NCI-H2107 treated with DMSO at 0.1 percent for 48 hours (cell line): ENCODE data around the gene DTD1.

ENCODE experiments used
- DNase-seq: peaks from one replicate; lab custom pipeline; 2025; ENCODE audit not compliant: unreplicated experiment; lab: John Stamatoyannopoulos, UW

Gene DTD1

DNA sequence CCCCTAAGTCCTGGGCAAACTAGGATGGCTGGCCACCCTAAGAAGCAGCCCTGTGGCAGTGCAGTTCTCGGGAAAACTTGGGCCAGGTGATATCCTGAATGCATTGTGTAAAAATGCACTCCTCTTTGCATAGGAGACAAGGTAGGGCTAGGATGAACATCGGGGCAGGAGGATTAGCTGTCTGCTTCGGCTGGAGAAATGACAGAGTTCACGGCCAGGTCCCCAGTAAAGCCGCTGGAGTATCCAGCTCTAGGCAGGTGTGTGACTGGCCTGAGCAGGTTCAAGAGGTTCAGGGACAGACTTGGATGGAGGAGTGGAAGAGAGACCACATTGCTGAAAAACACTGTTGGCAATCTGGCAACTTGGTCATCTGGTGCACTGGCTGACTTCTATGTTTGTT is 26.4 kb downstream of the DTD1 start:
- DNase-seq, result no peak

- no peak for DNase-seq
These were observed 27.3 kb downstream of the DTD1 start for GRCh38 chr20:18615020-18615650.

DNA sequence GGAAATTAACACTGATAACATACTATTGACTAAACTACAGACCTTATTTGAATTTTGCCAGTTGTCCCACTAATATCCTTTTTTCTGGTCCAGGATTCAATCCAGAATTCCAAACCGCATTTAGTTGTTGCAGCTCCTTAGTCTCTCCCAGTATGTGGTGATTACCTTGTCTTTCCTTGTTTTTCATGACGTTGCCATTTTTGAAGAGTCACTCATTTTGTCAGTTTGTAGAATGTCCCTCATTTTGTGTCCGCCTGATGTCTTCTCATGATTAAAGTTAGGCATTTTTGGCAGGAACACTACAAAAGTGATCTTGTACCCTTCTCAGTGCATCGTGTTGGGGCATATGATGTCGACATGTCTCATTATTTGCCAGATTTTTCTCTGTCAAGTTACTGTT is 33.1 kb downstream of the DTD1 start:
- DNase-seq, result no peak

DNA sequence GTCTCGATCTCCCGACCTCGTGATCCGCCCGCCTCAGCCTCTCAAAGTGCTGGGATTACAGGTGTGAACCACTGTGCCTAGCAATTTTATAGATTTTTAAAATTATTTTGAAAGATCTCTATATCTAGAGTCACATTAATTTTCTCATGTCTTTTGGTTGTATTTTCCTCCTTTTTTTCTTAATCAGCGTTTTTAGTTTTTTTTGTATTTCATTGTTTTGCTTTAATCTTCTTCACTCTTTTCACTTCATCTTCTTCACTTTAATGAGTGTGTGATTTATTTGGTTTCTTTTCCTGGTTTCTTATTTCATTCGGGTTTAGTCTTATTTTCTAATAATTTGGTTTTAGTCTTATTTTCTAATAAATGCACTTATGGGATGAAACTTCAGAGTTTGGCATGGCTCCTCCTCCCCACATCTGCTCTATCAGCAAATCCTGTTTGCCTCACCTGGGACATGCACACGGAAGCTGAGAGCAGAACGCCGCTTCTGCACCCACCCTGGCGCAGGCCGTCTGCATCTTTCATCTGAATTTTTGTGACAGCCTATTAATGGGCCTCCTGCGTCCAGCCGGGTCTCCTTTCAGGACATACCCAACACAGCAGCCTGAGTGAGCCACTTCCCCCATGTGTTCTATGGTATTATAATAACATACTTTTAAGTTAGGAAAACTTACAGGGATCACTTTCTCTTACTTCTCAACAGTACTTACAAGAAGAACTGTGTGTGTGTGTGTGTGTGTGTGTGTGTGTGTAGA is 35.5 kb downstream of the DTD1 start:
- no peak for DNase-seq

DNA sequence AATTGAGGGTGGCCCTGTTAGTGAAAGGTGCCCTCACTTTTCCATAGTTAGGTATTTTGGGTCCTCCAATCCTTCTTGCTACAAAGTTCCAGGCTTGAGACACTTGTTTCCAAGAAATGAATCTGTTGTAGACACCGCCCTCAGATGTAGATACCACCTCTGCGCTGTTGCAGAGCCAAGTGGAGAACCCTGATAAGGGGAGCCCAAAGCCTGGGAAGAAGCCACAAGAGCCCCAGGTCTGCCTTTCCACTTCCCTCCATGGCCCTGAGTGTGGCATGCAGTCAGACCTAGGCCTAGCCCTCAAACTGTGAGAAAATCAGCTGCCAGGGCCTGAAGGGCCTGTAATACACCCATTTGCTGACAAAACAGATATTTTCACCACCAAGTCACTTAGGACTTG is 37.1 kb downstream of the DTD1 start:
- no peak for DNase-seq

DNA sequence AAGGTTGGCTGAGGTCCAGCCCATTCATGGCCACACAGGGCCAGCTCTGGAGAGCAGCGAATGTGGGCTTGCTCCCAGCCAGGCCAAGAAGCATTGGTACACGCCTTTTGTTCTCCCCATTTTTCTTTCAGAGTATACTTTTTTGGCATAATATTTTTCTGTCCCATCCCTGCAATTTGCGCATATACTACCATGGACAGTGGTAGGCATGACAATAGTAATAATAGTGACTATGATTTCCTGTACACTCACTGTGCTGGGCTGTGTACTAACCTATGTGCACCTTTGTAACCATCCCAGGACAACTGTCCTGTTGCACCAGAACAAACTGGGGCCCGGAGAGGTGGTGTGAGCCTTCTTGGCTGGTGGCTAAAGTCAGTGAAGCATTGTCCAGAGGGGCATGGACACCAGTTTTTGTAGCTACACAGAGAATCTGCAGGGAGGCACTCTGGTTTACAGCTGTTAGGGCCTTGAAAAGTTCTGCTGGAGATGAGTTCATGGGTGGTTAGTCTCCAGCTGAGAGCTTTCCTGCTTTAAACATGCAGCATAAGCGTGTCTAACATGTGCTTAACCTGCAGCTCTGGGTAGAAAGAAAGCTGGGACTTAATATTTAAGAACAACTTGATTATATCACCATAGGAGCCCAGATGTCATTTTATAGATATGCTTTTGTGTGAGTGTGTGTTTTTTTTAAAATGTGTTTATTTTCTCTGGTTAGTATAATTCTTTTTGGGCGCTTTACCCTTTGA is 38.2 kb downstream of the DTD1 start:
- no peak for DNase-seq

DNA sequence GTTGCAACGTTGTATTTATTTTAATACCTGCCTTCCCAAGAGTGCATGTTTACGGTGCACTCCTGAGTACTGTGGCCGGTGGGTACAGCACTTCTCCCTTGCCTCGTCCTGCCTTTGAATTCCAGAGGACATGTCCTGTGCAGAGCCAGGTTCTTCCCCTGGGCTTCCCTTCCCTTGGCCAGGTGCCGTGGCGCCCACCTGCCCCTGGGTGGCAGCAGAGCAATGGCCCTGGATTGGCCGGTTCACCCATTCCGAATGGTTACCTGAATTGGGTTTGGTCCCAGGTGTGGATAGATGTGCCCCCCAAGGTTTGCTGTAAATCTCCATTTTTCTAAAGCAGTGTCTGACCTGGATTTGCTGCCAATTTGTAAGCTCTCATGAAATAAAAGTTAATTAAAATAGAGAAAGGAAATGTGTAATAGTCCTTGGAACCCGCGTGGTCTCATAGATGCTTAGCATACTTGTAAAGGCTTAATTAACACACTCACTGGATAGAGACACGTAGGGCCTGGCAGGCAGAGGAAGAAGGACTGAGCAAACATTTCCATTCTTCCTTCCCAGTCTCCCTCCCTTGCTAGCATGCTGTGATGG is 40.6 kb downstream of the DTD1 start:
- no peak for DNase-seq

- peak; percentile 55 for DNase-seq
These were observed 44.4 kb downstream of the DTD1 start for GRCh38 chr20:18632196-18632789.

DNA sequence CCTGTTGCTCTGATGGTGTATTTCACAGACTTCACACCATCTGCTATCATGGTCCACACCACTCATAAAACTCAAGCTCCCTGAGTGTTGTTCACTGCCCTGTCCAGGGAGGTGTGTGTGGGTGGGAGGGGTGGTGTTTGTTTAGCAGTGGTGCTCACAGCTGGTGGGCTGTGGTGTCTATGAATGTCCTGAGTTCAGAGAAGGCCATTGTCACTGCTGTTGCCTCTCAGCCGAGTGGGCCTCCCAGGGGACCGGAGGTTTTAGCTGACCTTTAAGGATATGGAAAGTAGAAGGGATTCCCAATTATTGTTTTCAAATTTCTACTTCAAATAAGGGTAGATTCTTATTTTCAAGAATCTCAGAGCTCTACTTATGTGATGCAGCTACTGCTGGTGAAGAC is 45.6 kb downstream of the DTD1 start:
- DNase-seq, result no peak

GRCh38 chr20:18634501-18634900 is 46.6 kb downstream of the DTD1 start:
- no peak for DNase-seq

DNA sequence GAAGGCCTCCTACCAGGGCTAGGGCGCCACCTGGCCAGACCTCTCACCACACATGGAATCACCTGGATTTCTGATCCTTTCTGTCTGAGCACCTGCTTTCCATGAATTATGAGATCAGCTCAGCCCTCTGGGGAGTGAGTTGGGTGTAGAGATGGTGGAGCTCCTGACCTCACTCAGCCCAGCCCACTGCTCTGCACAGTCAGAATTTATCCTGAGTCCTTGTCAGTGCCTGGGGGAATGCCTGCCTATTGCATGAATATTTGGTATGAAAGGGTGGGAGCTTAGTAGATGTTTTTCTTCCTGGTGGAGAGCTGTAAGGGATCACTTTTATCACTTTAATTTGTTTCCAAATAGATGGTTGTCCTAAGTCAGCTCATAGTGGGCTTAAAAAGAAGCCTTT is 47.5 kb downstream of the DTD1 start:
- DNase-seq, result peak; percentile 8

DNA sequence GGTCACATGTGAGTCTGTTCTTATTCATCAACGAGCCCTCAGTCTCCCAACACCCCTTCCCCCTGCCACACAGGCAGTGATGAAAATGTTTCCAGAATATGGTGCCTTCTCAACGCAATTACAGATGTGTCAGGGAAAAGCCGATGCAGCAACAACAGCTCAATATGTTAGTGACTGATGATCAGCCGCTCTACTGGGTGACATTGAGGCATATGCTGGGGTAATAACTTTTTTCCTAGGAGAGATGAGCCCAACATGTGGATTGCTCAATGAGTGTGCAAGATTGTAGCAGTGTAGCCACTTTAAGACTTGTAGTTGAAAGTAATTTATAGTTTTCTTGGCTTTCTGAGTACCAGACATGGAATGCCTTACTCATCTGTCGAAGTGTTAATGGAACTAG is 49.4 kb downstream of the DTD1 start:
- no peak for DNase-seq

- DNase-seq, result no peak
These were observed 50.9 kb downstream of the DTD1 start for GRCh38 chr20:18638768-18639167.

- no peak for DNase-seq
These were observed 51.7 kb downstream of the DTD1 start for GRCh38 chr20:18639501-18639979.

GRCh38 chr20:18645196-18645745 is 57.4 kb downstream of the DTD1 start:
- DNase-seq, result no peak

- DNase-seq, result no peak
These were observed 58.0 kb downstream of the DTD1 start for GRCh38 chr20:18645851-18646250.

DNA sequence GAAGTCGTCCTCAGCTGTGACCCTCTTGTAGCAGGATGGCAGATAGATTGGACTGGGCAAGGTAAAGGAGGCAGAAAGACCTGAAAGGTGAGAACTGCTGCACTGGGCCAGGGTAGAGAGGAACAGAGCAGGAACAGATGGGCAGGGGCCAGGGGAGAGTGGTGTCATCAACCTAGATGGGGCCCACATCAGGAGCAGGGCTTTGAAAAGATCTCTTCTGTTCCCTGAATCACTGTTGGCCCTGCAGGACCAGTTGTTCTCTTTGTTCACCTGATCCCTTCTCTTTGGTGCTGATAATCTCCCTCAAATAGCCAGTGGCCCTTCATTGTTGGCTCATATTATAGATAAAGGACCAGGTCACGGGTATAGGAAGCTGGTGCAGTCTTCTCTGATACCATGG is 59.9 kb downstream of the DTD1 start:
- DNase-seq, result no peak

- no peak for DNase-seq
These were observed 62.4 kb downstream of the DTD1 start for GRCh38 chr20:18650224-18650623.

DNA sequence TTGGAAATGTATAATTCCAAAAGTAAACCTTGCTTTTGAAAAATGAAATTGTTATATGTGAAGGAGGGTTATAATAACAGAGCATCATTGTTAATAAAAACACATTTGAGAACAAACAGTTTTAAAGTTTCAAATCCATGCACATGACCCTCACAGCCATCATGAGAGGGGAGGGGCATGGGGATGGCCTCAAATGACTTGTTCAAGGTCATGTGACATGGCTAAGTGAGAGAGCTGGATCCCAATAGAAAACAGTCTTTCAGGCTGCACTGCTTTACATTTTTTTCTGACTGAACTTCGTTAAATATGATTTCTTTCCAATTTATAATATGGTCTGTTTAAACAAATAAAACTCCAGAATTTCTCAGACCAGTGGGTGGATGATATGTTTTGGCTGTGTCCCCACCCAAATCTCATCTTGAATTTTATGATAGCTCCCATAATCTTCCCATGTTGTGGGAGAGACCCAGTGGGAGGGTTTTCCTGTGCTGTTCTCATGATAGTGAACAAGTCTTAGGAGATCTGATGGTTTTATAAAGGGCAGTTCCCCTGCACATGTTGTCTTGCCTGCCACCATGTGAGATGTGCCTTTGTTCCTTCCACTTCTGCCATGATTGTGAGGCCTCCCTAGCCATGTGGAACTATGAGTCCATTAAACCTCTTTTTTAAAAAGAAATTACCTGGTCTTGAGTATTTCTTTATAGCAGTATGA is 66.0 kb downstream of the DTD1 start:
- DNase-seq, result no peak

DNA sequence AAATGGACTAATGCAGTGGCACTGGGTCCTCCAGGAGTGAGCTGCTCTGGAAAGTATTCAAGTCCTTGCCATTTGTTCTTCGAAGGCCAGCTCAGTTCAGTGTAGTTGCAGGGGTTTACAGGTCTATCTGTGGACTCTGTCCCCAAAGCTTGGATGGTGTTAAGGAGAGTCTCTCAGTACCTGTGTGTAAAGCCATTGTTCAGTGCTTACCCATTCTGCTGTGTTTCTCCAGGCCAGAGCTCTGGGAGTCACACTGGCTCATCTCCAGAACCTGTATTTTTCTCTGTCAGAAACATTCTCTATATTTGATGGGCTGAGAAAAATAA is 66.6 kb downstream of the DTD1 start:
- no peak for DNase-seq

- no peak for DNase-seq
These were observed 69.7 kb downstream of the DTD1 start for GRCh38 chr20:18657575-18657974.
